Brain microvascular endothelial cell (primary cell): ENCODE results near the gene MYH7.

Source experiments
- DNase-seq: peaks from one replicate; pipeline ENCODE4 v3.0.0-alpha.2; 2020
- H3K27ac ChIP-seq: fragments of 250-450 bp; sonication (Bioruptor Pico); 2 replicates; pipeline ENCODE4 v1.5.1; 2020; ENCODE audit warnings: mild to moderate bottlenecking, moderate library complexity
- H3K27me3 ChIP-seq: fragments of 250-450 bp; sonication (Bioruptor Pico); replicated peaks from 2 replicates; pipeline ENCODE4 v1.5.1; 2020; ENCODE audit warnings: mild to moderate bottlenecking
- H3K36me3 ChIP-seq: fragments of 250-450 bp; sonication (Bioruptor Pico); replicated peaks from 2 replicates; pipeline ENCODE4 v1.5.1; 2020; ENCODE audit warnings: mild to moderate bottlenecking
- H3K4me3 ChIP-seq: 2 replicates; pipeline ENCODE4 v1.5.1; 2011; ENCODE audit warnings: low read depth, mild to moderate bottlenecking, control low read depth, low read length, moderate library complexity
- CTCF ChIP-seq: IDR thresholded peaks from 2 replicates; pipeline ENCODE4 v1.5.1; 2011; ENCODE audit warnings: low read depth, mild to moderate bottlenecking, moderate library complexity, low read length, control low read depth, inconsistent platforms; ENCODE audit errors: missing control alignments
- in situ Hi-C: cut with HindIII; loops from 2 replicates; pipeline ENCODE4 v1.10.0; 2017; ENCODE audit warnings: low sequenced_read_pairs, low pct_ligation_motif_present

The MYH7 gene

GRCh38 chr14:23380197-23380914 is 55.1 kb downstream of the MYH7 start:
- H3K4me3 ChIP-seq: no peak overlapping the region
- DNase-seq: no peak
- H3K36me3 ChIP-seq: no peaks in the 10 kb centered on the region
- no peak overlapping the region for H3K27ac ChIP-seq
- H3K27me3 ChIP-seq: peaks cover 2% of the 10 kb centered on the region
- in situ Hi-C loops: no loop called here
- no peak for TF ChIP-seq CTCF

- Histone ChIP-seq H3K36me3 (no peaks in the 10 kb centered on the region), H3K27ac (no peak overlapping the region), H3K4me3 (no peak overlapping the region), H3K27me3 (peaks cover 2% of the 10 kb centered on the region)
- DNase-seq: no peak
- in situ Hi-C loops: no loop called here
- TF ChIP-seq CTCF: peak; percentile 99
Measured at GRCh38 chr14:23379366-23380196, 55.9 kb downstream of the MYH7 start.

- H3K27me3 ChIP-seq: peaks cover 2% of the 10 kb centered on the region
- in situ Hi-C loops: no loop called here
- no peak for TF ChIP-seq CTCF
- H3K36me3 ChIP-seq: no peaks in the 10 kb centered on the region
- no peak overlapping the region for H3K27ac ChIP-seq
- no peak for DNase-seq
- H3K4me3 ChIP-seq: no peak overlapping the region
Measured at GRCh38 chr14:23378612-23379220, 56.7 kb downstream of the MYH7 start.

- TF ChIP-seq CTCF: no peak
- Histone ChIP-seq H3K4me3 (no peak overlapping the region), H3K36me3 (no peaks in the 10 kb centered on the region), H3K27me3 (peaks cover 2% of the 10 kb centered on the region), H3K27ac (no peak overlapping the region)
- DNase-seq: no peak
- in situ Hi-C loops: no loop called here
Measured at GRCh38 chr14:23377573-23378563, 57.6 kb downstream of the MYH7 start.

GRCh38 chr14:23377198-23377550 is 58.3 kb downstream of the MYH7 start:
- Histone ChIP-seq H3K4me3 (no peak overlapping the region), H3K27me3 (peaks cover 2% of the 10 kb centered on the region), H3K27ac (no peak overlapping the region), H3K36me3 (no peaks in the 10 kb centered on the region)
- no peak for DNase-seq
- in situ Hi-C loops: no loop called here
- no peak for TF ChIP-seq CTCF
